ENCODE data around the gene CPZ. TPM values are rescaled to one million over a fixed set of nuclear protein-coding genes. Genes with fewer than 3 reads are reported as not detected.
"Not testable (repeated sequence)": the region's sequence is repeated elsewhere in the genome, so short reads cannot be mapped to it uniquely, and the experiment has no call there.

Gene CPZ
- total RNA-seq, 6 experiments from 2014 or later, result 1.9 to 3.5 (median 2.5) TPM

GRCh38 chr4:8653326-8654000 is 60.9 kb downstream of the CPZ start:
- H3K27ac Mint-ChIP-seq, result no peak overlapping the region
- H3K27me3 Mint-ChIP-seq (ENCODE audit: insufficient read depth), result peaks cover 43% of the 10 kb centered on the region
- H3K9me3 Mint-ChIP-seq, result no peaks in the 10 kb centered on the region; the same call in 1 of the 2 replicates
- DNase-seq, result no peak
- no peaks in the 10 kb centered on the region for H3K4me1 Mint-ChIP-seq (ENCODE audit: low read depth)
- H3K36me3 Mint-ChIP-seq (ENCODE audit: low read depth), result no peaks in the 10 kb centered on the region
- no peak overlapping the region for H3K4me3 Mint-ChIP-seq
- no peak for TF ChIP-seq CTCF (IDR thresholded peaks at IDR 0.05)

- H3K9me3 Mint-ChIP-seq; H3K4me1 Mint-ChIP-seq (ENCODE audit: low read depth); DNase-seq; H3K27ac Mint-ChIP-seq; H3K36me3 Mint-ChIP-seq (ENCODE audit: low read depth); H3K4me3 Mint-ChIP-seq: not testable (repeated sequence)
- peaks cover 44% of the 10 kb centered on the region for H3K27me3 Mint-ChIP-seq (ENCODE audit: insufficient read depth)
Measured at GRCh38 chr4:8654139-8654538, 61.6 kb downstream of the CPZ start.

GRCh38 chr4:8655411-8656184 is 63.0 kb downstream of the CPZ start:
- Mint-ChIP-seq H3K9me3 (no peaks in the 10 kb centered on the region; the same call in 1 of the 2 replicates), H3K27ac (no peak overlapping the region), H3K4me1 (ENCODE audit: low read depth) (no peaks in the 10 kb centered on the region), H3K27me3 (ENCODE audit: insufficient read depth) (peaks cover 37% of the 10 kb centered on the region), H3K36me3 (ENCODE audit: low read depth) (no peaks in the 10 kb centered on the region), H3K4me3 (no peak overlapping the region)
- TF ChIP-seq CTCF (IDR thresholded peaks at IDR 0.05), result no peak
- no peak for DNase-seq

GRCh38 chr4:8656185-8656517 is 63.6 kb downstream of the CPZ start:
- Mint-ChIP-seq H3K27me3 (ENCODE audit: insufficient read depth) (peaks cover 36% of the 10 kb centered on the region), H3K4me3 (no peak overlapping the region), H3K4me1 (ENCODE audit: low read depth) (no peaks in the 10 kb centered on the region), H3K9me3 (no peaks in the 10 kb centered on the region; the same call in 1 of the 2 replicates), H3K27ac (no peak overlapping the region), H3K36me3 (ENCODE audit: low read depth) (no peaks in the 10 kb centered on the region)
- no peak for DNase-seq
- TF ChIP-seq CTCF (IDR thresholded peaks at IDR 0.05), result no peak

GRCh38 chr4:8656711-8657380 is 64.3 kb downstream of the CPZ start:
- peaks cover 36% of the 10 kb centered on the region for H3K27me3 Mint-ChIP-seq (ENCODE audit: insufficient read depth)
- H3K27ac Mint-ChIP-seq, result no peak overlapping the region
- H3K9me3 Mint-ChIP-seq, result no peaks in the 10 kb centered on the region; the same call in 1 of the 2 replicates
- no peak for TF ChIP-seq CTCF (IDR thresholded peaks at IDR 0.05)
- DNase-seq, result no peak
- H3K36me3 Mint-ChIP-seq (ENCODE audit: low read depth), result no peaks in the 10 kb centered on the region
- H3K4me3 Mint-ChIP-seq, result no peak overlapping the region
- H3K4me1 Mint-ChIP-seq (ENCODE audit: low read depth), result no peaks in the 10 kb centered on the region
